Parathyroid adenoma (tissue), 2 donors: ENCODE results near the gene NOX5.
A peak's percentile ranks its signal among the peaks of the same experiment; 100 is the strongest.

Source experiments
- H2AFZ ChIP-seq: fragments of 300-600 bp; sonication (generic); one replicate; pipeline ENCODE4 v1.7.0; 2017; ENCODE audit warnings: antibody characterized with exemption, mild to moderate bottlenecking
- H3K27ac ChIP-seq: fragments of 300-600 bp; sonication (generic); one replicate; pipeline ENCODE4 v1.7.0; 2017
- H3K27me3 ChIP-seq: fragments of 300-600 bp; sonication (generic); one replicate; pipeline ENCODE4 v1.7.0; 2017; ENCODE audit warnings: low read length; ENCODE audit not compliant: control insufficient read depth, insufficient read depth
- H3K36me3 ChIP-seq: fragments of 300-600 bp; sonication (generic); one replicate; pipeline ENCODE4 v1.7.0; 2017; ENCODE audit warnings: low read length; ENCODE audit not compliant: control insufficient read depth, insufficient read depth
- H3K4me1 ChIP-seq: fragments of 300-600 bp; sonication (generic); one replicate; pipeline ENCODE4 v1.7.0; 2017; ENCODE audit warnings: control low read depth
- H3K4me2 ChIP-seq: fragments of 300-600 bp; sonication (generic); one replicate; pipeline ENCODE4 v1.7.0; 2017; ENCODE audit warnings: low read length
- H3K4me3 ChIP-seq: fragments of 300-600 bp; sonication (generic); one replicate; pipeline ENCODE4 v1.7.0; 2017; ENCODE audit warnings: low read depth, low read length
- H3K79me2 ChIP-seq: fragments of 300-600 bp; sonication (generic); one replicate; pipeline ENCODE4 v1.7.0; 2017; ENCODE audit warnings: control low read depth
- H3K9ac ChIP-seq: fragments of 300-600 bp; sonication (generic); one replicate; pipeline ENCODE4 v1.7.0; 2017; ENCODE audit warnings: mild to moderate bottlenecking
- H3K9me3 ChIP-seq: fragments of 300-600 bp; sonication (generic); one replicate; pipeline ENCODE4 v1.7.0; 2017; ENCODE audit warnings: low read length; ENCODE audit not compliant: control insufficient read depth
- TF ChIP-seq, protein P1 (sequence below): fragments of 300-600 bp; sonication (generic); IDR thresholded peaks from one replicate; pipeline ENCODE4 v1.7.0; 2017; ENCODE audit warnings: antibody characterized with exemption, mild to moderate bottlenecking
- donor health status: primary hyperparathyroidism.

NOX5 gene

DNA sequence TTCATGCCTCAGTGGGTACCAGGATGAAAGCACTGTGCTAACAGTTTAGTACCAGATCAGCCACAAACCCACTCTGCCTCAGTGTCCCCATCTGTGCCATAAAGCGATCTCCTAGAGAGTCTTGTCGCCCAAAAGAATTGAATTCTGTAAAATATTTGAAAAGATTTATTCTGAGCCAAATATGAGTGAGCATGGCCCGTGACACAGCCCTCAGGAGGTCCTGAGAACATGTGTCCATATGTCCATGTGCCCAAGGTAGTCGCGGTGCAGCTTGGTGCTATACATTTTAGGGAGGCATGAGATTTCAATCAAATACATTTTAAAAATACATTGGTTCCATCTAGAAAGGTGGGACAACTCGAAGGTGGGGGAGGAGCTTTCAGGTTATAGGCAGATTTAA, 15.4 kb upstream of the NOX5 start:
- Histone ChIP-seq H3K79me2 (no peaks in the 10 kb centered on the region), H2AFZ (no peak overlapping the region), H3K27ac (no peak overlapping the region), H3K4me3 (no peak overlapping the region), H3K9ac (no peak overlapping the region), H3K36me3 (no peaks in the 10 kb centered on the region), H3K27me3 (no peaks in the 10 kb centered on the region), H3K4me1 (peaks cover 26% of the 10 kb centered on the region), H3K9me3 (no peaks in the 10 kb centered on the region), H3K4me2 (no peak overlapping the region)
- TF ChIP-seq, protein P1, sequence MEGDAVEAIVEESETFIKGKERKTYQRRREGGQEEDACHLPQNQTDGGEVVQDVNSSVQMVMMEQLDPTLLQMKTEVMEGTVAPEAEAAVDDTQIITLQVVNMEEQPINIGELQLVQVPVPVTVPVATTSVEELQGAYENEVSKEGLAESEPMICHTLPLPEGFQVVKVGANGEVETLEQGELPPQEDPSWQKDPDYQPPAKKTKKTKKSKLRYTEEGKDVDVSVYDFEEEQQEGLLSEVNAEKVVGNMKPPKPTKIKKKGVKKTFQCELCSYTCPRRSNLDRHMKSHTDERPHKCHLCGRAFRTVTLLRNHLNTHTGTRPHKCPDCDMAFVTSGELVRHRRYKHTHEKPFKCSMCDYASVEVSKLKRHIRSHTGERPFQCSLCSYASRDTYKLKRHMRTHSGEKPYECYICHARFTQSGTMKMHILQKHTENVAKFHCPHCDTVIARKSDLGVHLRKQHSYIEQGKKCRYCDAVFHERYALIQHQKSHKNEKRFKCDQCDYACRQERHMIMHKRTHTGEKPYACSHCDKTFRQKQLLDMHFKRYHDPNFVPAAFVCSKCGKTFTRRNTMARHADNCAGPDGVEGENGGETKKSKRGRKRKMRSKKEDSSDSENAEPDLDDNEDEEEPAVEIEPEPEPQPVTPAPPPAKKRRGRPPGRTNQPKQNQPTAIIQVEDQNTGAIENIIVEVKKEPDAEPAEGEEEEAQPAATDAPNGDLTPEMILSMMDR = no peak

DNA sequence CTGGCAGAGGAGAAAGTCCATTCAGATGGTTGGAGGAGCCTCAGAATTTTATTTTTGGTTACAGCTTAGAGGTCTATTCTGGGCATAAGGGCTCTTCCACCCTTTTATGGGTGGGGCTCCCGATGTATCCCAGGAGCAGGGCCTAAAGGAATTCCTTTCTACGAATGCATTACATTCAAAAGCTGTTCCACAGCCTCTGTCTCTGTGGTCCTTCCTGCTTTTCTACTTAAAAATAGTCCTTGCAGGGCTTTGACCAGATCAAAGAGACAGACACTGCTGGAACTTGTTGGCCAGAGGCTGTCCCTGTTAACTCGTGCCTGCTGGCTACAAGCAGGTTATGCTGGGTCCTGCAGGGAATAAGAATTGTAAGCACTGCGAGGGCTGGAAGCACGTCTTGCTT, 14.4 kb upstream of the NOX5 start:
- Histone ChIP-seq H3K36me3 (no peaks in the 10 kb centered on the region), H3K79me2 (no peaks in the 10 kb centered on the region), H3K4me3 (no peak overlapping the region), H3K9me3 (no peaks in the 10 kb centered on the region), H3K9ac (no peak overlapping the region), H3K4me2 (no peak overlapping the region), H3K4me1 (peaks cover 20% of the 10 kb centered on the region), H3K27ac (no peak overlapping the region), H2AFZ (peak overlapping the region; percentile 58), H3K27me3 (no peaks in the 10 kb centered on the region)
- TF ChIP-seq, protein P1 = no peak

DNA sequence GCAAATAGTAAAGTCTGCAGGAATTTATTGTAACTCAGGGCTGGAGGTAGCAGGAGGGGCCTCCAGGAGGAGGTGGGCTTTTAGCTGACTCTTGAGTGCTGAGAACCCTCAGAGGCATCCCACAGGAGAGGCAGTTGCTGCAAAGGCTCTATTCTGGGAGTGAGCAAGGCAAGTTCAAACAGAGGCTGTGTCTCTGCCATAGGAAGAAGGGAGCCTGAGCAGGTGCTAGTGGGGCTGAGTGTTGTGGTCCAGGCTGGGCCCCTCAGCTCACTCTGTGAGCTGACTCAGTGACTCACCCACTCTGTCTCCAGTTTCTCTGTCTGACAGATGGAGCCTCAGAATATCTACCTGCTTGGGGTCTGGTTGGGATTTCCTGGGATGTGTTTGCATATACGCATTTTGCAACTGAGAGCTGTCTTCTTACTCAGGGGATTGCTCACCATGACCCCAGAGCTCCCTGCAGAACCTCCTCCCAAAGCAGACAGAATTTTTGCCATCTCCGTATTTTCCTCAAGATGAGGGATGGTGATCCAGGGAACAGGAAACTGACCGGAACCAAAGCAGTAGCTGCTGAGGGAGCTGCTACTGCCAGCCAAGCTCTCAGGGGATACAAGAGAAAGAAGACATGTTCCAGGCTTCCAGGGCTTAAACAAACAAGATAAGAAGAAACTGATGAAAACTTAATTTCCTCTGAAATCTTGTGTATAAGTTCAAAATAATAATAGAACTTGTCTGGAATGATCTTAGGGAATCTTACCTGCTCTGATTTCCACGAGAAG, 13.6 kb upstream of the NOX5 start:
- Histone ChIP-seq H2AFZ (peak overlapping the region; percentile 66), H3K9ac (no peak overlapping the region), H3K27me3 (no peaks in the 10 kb centered on the region), H3K4me2 (no peak overlapping the region), H3K9me3 (no peaks in the 10 kb centered on the region), H3K4me1 (peaks cover 19% of the 10 kb centered on the region), H3K4me3 (no peak overlapping the region), H3K79me2 (no peaks in the 10 kb centered on the region), H3K27ac (peak overlapping the region; percentile 66), H3K36me3 (no peaks in the 10 kb centered on the region)
- TF ChIP-seq, protein P1 = no peak

DNA sequence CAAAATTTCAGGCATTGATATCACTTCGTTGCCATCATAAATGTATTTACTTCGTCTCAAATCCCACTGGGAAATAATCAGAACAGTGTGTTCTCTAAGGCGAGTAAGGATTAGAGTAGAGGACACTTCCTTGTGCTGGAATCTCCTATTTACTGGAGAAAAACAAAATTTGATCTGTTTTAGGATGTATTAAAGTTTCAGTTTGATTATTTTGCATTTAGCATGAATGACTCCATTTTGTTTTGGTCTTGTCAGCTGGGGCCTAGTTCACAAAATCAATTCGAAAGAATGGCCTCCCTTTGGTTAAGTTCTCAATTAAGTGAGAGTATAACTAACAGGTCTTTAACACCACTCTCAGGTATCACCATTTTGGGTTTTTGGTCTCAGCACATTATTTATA, 11.7 kb upstream of the NOX5 start:
- no peaks in the 10 kb centered on the region for H3K36me3 ChIP-seq
- no peak overlapping the region for H3K27ac ChIP-seq
- H3K79me2 ChIP-seq = no peaks in the 10 kb centered on the region
- H3K4me2 ChIP-seq = no peak overlapping the region
- H3K9me3 ChIP-seq = no peaks in the 10 kb centered on the region
- no peak overlapping the region for H3K4me3 ChIP-seq
- no peak overlapping the region for H3K9ac ChIP-seq
- no peak overlapping the region for H2AFZ ChIP-seq
- no peaks in the 10 kb centered on the region for H3K27me3 ChIP-seq
- TF ChIP-seq, protein P1 = no peak
- peaks cover 19% of the 10 kb centered on the region for H3K4me1 ChIP-seq

DNA sequence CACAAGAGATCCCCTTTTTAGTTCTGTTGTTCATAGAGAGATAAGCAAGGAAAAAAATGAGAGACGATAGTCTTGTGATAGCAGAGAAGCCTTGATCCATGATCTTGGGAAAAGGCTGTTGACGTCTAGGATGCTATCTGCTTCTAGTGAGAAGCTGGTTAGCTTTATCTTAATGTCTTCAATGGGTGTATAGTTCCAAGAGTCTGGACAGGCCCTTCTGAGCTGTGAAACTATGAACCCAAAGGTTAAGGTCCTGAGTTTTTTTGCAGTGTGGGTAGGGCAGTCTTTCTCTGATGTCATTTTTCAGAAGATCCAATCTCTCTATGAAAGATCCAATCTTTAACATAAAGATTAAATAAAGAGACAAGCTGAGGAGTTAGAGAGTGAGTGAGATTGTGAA, 10.5 kb upstream of the NOX5 start:
- TF ChIP-seq, protein P1 = no peak
- peak overlapping the region; percentile 28 for H2AFZ ChIP-seq

More for the DNA sequence above, 10.5 kb upstream of the NOX5 start:
- Histone ChIP-seq H3K9me3 (peaks cover 3% of the 10 kb centered on the region), H3K9ac (no peak overlapping the region), H3K4me3 (no peak overlapping the region), H3K79me2 (no peaks in the 10 kb centered on the region), H3K4me2 (no peak overlapping the region), H3K4me1 (peaks cover 17% of the 10 kb centered on the region), H3K27ac (no peak overlapping the region), H3K27me3 (no peaks in the 10 kb centered on the region), H3K36me3 (no peaks in the 10 kb centered on the region)
